Measurements from ENCODE around the gene GALM. TPM values are rescaled to one million over a fixed set of nuclear protein-coding genes. Genes with fewer than 3 reads are reported as not detected.

GALM gene
- total and polyA plus RNA-seq, 8 donors = 12.8 to 33.6 (median 25.3) TPM

DNA sequence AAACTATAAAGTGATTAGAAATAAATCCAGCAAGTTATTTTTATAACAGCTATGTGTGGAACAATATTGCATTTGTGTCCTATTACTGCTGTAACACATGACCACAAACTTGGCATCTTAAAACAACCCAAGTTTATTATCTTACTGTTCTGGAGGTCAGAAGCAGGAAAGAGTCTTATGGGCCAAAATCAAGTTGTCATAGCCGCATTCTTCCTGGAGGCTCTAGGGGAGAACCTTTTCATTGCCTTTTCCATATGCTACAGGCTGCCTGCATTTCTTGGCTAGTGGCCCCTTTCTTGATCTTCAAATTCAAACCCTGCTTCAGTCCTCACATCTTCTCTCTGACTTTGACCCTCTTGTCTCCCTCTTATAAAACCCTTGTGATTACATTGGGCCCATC lies 36.2 kb upstream of the GALM start:
- peaks cover 0 to 4% of the 10 kb centered on the region in 2 donors for H3K9me3 ChIP-seq
- DNase-seq (no peak), ATAC-seq (no peak)
- H3K27ac ChIP-seq = no peak overlapping the region
- no peaks in the 10 kb centered on the region for H3K27me3 ChIP-seq
- intact Hi-C loops (cut with DNase I) = no loop called here
- TF ChIP-seq, protein P1, sequence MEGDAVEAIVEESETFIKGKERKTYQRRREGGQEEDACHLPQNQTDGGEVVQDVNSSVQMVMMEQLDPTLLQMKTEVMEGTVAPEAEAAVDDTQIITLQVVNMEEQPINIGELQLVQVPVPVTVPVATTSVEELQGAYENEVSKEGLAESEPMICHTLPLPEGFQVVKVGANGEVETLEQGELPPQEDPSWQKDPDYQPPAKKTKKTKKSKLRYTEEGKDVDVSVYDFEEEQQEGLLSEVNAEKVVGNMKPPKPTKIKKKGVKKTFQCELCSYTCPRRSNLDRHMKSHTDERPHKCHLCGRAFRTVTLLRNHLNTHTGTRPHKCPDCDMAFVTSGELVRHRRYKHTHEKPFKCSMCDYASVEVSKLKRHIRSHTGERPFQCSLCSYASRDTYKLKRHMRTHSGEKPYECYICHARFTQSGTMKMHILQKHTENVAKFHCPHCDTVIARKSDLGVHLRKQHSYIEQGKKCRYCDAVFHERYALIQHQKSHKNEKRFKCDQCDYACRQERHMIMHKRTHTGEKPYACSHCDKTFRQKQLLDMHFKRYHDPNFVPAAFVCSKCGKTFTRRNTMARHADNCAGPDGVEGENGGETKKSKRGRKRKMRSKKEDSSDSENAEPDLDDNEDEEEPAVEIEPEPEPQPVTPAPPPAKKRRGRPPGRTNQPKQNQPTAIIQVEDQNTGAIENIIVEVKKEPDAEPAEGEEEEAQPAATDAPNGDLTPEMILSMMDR (IDR thresholded peaks at IDR 0.05) = no peak
- H3K4me3 ChIP-seq = no peak overlapping the region
- H3K36me3 ChIP-seq = no peaks in the 10 kb centered on the region
- H3K4me1 ChIP-seq = no peaks in the 10 kb centered on the region

DNA sequence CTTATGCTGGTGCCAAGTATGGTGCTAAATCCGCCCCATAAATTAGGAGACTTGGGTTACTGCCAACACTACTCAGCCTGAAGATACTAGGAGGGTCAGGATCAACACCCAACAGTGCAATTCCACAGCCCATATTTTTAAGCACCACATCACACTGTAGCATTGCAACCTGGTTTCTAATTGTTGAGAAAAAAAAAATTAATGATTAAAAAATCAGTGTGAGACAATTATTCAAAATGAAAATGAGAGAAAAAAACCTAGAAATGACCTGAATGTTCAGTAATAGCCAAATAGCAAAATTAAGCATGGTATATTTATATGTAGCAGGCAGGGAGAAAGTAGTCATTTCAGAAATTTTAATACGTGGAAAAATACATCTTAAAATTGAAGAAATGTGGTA lies 33.9 kb upstream of the GALM start:
- no peak overlapping the region for H3K4me3 ChIP-seq
- no peak overlapping the region for H3K27ac ChIP-seq
- H3K4me1 ChIP-seq = no peaks in the 10 kb centered on the region
- TF ChIP-seq, protein P1 (IDR thresholded peaks at IDR 0.05) = no peak
- intact Hi-C loops (cut with DNase I) = no loop called here
- H3K9me3 ChIP-seq = peaks cover 0 to 4% of the 10 kb centered on the region in 2 donors
- DNase-seq = no peak
- ATAC-seq = no peak
- no peaks in the 10 kb centered on the region for H3K36me3 ChIP-seq
- no peaks in the 10 kb centered on the region for H3K27me3 ChIP-seq

DNA sequence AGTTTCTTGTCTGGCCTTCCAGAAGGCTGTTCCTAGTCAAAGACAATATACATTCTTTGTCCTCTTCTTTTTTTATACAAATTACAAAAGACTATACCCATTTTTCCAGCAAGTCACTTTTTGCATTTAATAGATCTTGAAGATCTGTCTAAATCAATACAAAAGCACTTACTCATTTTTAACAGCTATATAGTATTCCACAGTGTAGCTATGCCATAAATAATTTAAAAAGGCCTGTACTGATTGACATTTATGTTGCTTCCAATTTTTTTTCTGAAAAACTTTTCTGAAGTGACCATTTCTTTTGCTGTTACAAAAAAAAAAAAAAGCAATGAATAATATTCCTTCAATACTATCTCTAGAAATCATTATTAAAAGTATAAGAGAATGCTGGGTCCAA lies 32.9 kb upstream of the GALM start:
- Histone ChIP-seq H3K27ac (no peak overlapping the region), H3K4me1 (no peaks in the 10 kb centered on the region), H3K36me3 (no peaks in the 10 kb centered on the region), H3K27me3 (no peaks in the 10 kb centered on the region), H3K9me3 (peaks cover 0 to 4% of the 10 kb centered on the region in 2 donors), H3K4me3 (no peak overlapping the region)
- DNase-seq (no peak), ATAC-seq (no peak)
- TF ChIP-seq, protein P1 (IDR thresholded peaks at IDR 0.05) = no peak
- intact Hi-C loops (cut with DNase I) = no loop called here

DNA sequence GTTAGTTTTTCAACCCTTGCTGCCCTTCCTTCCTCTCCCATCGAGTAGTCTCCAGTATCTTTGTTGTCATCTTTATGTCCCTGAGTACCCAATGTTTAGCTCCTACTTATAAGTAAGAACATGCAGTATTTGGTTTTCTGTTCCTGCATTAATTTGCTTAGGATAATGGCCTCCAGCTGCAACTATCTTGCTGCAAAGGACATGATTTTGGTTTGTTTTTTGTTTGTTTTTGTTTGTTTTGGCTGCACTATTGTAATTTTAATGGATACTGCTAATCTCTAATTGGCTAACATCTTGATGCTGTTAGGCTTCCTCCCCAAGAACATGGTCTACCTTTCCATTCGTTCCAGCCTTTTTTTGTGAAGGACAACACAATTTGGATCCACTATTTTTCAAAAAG lies 32.0 kb upstream of the GALM start:
- Histone ChIP-seq H3K9me3 (peaks cover 0 to 4% of the 10 kb centered on the region in 2 donors), H3K36me3 (no peaks in the 10 kb centered on the region), H3K4me3 (no peak overlapping the region), H3K27ac (no peak overlapping the region), H3K4me1 (no peaks in the 10 kb centered on the region), H3K27me3 (no peaks in the 10 kb centered on the region)
- DNase-seq (no peak), ATAC-seq (no peak)
- intact Hi-C loops (cut with DNase I) = no loop called here
- TF ChIP-seq, protein P1 (IDR thresholded peaks at IDR 0.05) = no peak

DNA sequence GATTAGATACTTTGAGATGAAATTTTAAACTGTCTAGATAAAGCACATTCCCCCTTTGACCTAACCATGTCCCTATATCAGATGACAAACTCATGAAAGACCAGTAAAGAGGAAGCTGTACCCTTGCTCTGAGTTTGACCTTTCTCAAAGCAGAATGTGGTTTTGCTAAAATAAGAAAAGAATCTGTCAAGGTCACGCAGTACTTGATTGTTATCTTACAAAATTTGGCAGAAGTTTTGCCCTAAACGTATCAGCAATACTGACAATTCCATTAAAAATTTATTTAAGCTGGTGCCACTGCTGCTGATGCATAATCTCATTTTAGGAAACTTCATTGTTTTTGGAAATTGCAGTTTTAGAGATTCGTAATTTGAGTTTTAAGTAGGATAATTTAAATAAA lies 31.2 kb upstream of the GALM start:
- H3K36me3 ChIP-seq = no peaks in the 10 kb centered on the region
- no peaks in the 10 kb centered on the region for H3K4me1 ChIP-seq
- H3K9me3 ChIP-seq = peaks cover 0 to 2% of the 10 kb centered on the region in 2 donors
- DNase-seq (no peak), ATAC-seq (peak; percentile 48)
- no peak overlapping the region for H3K4me3 ChIP-seq
- H3K27me3 ChIP-seq = no peaks in the 10 kb centered on the region
- no peak overlapping the region for H3K27ac ChIP-seq
- TF ChIP-seq, protein P1 (IDR thresholded peaks at IDR 0.05) = no peak
- intact Hi-C loops (cut with DNase I) = no loop called here
